Mesenchymal stem cell (in vitro differentiated cells and primary cell): ENCODE results near the gene NIPBL.

Experiments
- DNase-seq: peaks from one replicate; pipeline ENCODE4 v3.0.0-alpha.2; 2013
- H2AFZ ChIP-seq: one replicate; pipeline ENCODE4 v1.6.1; 2013; ENCODE audit warnings: low read depth, mild to moderate bottlenecking, control low read depth, inconsistent platforms, low read length, moderate library complexity
- H2AK5ac ChIP-seq: 2 replicates; pipeline ENCODE4 v1.6.1; 2013; ENCODE audit warnings: low read length, moderate library complexity, mild to moderate bottlenecking, inconsistent platforms; ENCODE audit not compliant: severe bottlenecking
- H2BK120ac ChIP-seq: one replicate; pipeline ENCODE4 v1.6.1; 2013; ENCODE audit warnings: low read depth, mild to moderate bottlenecking, inconsistent platforms, low read length, moderate library complexity
- H2BK12ac ChIP-seq, 2 experiments: one replicate each; pipeline ENCODE4 v1.6.1; 2013; ENCODE audit warnings: inconsistent platforms in 2 of 2, low read length in 2 of 2, mild to moderate bottlenecking in 2 of 2, moderate library complexity in 2 of 2, control low read depth in 1 of 2
- H2BK15ac ChIP-seq: one replicate; pipeline ENCODE4 v1.6.1; 2013; ENCODE audit warnings: mild to moderate bottlenecking, low read depth, inconsistent platforms; ENCODE audit not compliant: poor library complexity, severe bottlenecking
- H2BK5ac ChIP-seq: 2 replicates; pipeline ENCODE4 v1.6.1; 2013; ENCODE audit warnings: low read depth, mild to moderate bottlenecking, low read length, control low read depth, inconsistent platforms; ENCODE audit not compliant: poor library complexity, severe bottlenecking
- H3K14ac ChIP-seq, 2 experiments: one replicate each; pipeline ENCODE4 v1.6.1; 2013; ENCODE audit warnings: inconsistent platforms in 2 of 2, low read length in 2 of 2, control low read depth in 1 of 2, mild to moderate bottlenecking in 1 of 2, moderate library complexity in 1 of 2
- H3K18ac ChIP-seq, 2 experiments: one replicate each; pipeline ENCODE4 v1.6.1; 2013; ENCODE audit warnings: inconsistent platforms in 2 of 2, low read length in 2 of 2, control low read depth in 1 of 2, low read depth in 1 of 2, mild to moderate bottlenecking in 1 of 2
- H3K23ac ChIP-seq, 2 experiments: one replicate each; pipeline ENCODE4 v1.6.1; 2013; ENCODE audit warnings: inconsistent platforms in 2 of 2, low read length in 2 of 2, mild to moderate bottlenecking in 2 of 2, moderate library complexity in 2 of 2, control low read depth in 1 of 2
- H3K27ac ChIP-seq: 2 replicates; pipeline ENCODE4 v1.5.1; 2013; ENCODE audit warnings: mild to moderate bottlenecking, moderate library complexity, low read length, control low read depth, inconsistent platforms; ENCODE audit not compliant: poor library complexity, severe bottlenecking
- H3K27me3 ChIP-seq, 2 experiments: 2 replicates each; pipeline versions ENCODE4 v1.6.1 to v1.7.0; 2013; ENCODE audit warnings: low read length in 2 of 2, mild to moderate bottlenecking in 2 of 2, moderate library complexity in 2 of 2, control low read depth in 1 of 2, inconsistent platforms in 1 of 2; ENCODE audit not compliant: control insufficient read depth in 1 of 2, insufficient read depth in 1 of 2
- H3K36me3 ChIP-seq, 2 experiments: 2 replicates each; pipeline versions ENCODE4 v1.6.1 to v1.7.0; 2013; ENCODE audit warnings: low read length in 2 of 2, control low read depth in 1 of 2, inconsistent platforms in 1 of 2, low read depth in 1 of 2, mild to moderate bottlenecking in 1 of 2; ENCODE audit not compliant: insufficient read depth in 2 of 2, control insufficient read depth in 1 of 2
- H3K4ac ChIP-seq, 2 experiments: one replicate each; pipeline ENCODE4 v1.6.1; 2013; ENCODE audit warnings: inconsistent platforms in 2 of 2, low read length in 2 of 2, mild to moderate bottlenecking in 2 of 2, moderate library complexity in 2 of 2, control low read depth in 1 of 2, low read depth in 1 of 2
- H3K4me1 ChIP-seq: 2 replicates; pipeline ENCODE4 v1.6.1; 2013; ENCODE audit warnings: low read depth, low read length, control low read depth; ENCODE audit not compliant: control insufficient read depth, insufficient read depth
- H3K4me2 ChIP-seq: 2 replicates; pipeline ENCODE4 v1.6.1; 2013; ENCODE audit warnings: low read length, mild to moderate bottlenecking, inconsistent platforms; ENCODE audit not compliant: poor library complexity, severe bottlenecking
- H3K4me3 ChIP-seq, 2 experiments: 2 replicates each; pipeline versions ENCODE4 v1.5.1 to v1.7.0; 2013; ENCODE audit warnings: low read length in 2 of 2, mild to moderate bottlenecking in 2 of 2, control low read depth in 1 of 2, low read depth in 1 of 2; ENCODE audit not compliant: insufficient read depth in 1 of 2
- H3K79me1 ChIP-seq: replicated peaks from 2 replicates; pipeline ENCODE4 v1.6.1; 2013; ENCODE audit warnings: mild to moderate bottlenecking, control low read depth, low read length, inconsistent platforms; ENCODE audit not compliant: poor library complexity, severe bottlenecking
- H3K9ac ChIP-seq: 2 replicates; pipeline ENCODE4 v1.7.0; 2013; ENCODE audit warnings: mild to moderate bottlenecking, low read length, moderate library complexity
- H3K9me3 ChIP-seq: 2 replicates; pipeline ENCODE4 v1.7.0; 2013; ENCODE audit warnings: mild to moderate bottlenecking, low read length; ENCODE audit not compliant: control insufficient read depth
- H4K8ac ChIP-seq: one replicate; pipeline ENCODE4 v1.6.1; 2013; ENCODE audit warnings: inconsistent platforms, mild to moderate bottlenecking, low read length, moderate library complexity
- H4K91ac ChIP-seq: one replicate; pipeline ENCODE4 v1.6.1; 2013; ENCODE audit warnings: mild to moderate bottlenecking, low read length, inconsistent platforms
- WGBS: methylation state at CpG from one replicate; pipeline ENCODE4 v1.1.7; 2013; ENCODE audit warnings: mixed read lengths; 5-methylcytosine and 5-hydroxymethylcytosine counted together

Gene NIPBL

DNA sequence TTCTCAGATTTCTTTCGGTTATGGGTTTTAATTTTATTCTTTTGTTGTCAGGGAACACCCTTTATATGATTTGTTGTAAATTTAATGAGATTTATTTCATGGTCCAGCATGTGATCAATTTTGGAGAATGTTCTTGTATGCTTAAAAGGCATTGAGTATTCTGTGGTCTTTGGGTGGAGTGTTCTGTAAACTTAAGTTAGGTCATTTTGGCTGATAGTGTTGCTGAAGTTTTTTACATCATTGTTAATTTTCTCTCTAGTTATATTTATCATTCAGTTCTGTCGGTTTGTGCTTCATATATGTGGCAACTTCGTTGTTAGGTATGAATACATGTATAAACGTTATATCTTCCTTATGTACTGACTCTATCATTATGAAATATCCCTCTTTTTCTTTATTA is 55.5 kb downstream of the NIPBL start:
- Histone ChIP-seq H2BK120ac (no peak overlapping the region), H3K79me1 (peaks cover 3% of the 10 kb centered on the region), H4K8ac (no peak overlapping the region), H2AFZ (no peak overlapping the region), H2AK5ac (no peak overlapping the region), H4K91ac (no peak overlapping the region), H3K4me1 (no peaks in the 10 kb centered on the region), H3K4ac (no peak overlapping the region), H2BK5ac (peak overlapping the region; percentile 19), H3K27ac (no peak overlapping the region), H3K4me2 (no peak overlapping the region), H3K4me3 (no peak overlapping the region), H3K9me3 (no peaks in the 10 kb centered on the region), H3K23ac (no peak overlapping the region), H3K27me3 (no peaks in the 10 kb centered on the region), H3K18ac (no peak overlapping the region), H3K9ac (no peak overlapping the region), H2BK12ac (no peak overlapping the region), H3K36me3 (no peaks in the 10 kb centered on the region), H3K14ac (no peak overlapping the region), H2BK15ac (no peak overlapping the region)
- 96% methylated on average over 1 of the region's 4 CpGs for WGBS
- no peak for DNase-seq

DNA sequence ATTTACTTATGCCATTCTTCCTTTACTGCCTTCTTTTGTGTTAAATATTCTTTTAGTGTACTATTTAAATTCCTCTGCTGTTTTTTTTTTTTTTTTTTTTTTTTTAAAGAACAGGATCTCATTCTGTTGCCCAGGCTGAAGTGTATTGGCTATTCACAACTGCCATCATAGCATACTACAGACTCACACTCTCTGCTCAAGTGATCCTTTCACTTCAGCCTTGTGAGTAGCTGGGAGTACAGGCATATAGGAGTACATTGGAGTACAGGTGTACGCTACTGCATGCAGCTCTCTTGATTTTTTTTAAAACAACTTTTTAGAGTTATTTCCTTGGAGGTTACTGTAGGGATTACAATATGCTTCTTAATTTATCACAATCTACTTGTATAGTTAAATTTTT is 56.1 kb downstream of the NIPBL start:
- Histone ChIP-seq H3K23ac (no peak overlapping the region), H3K79me1 (peaks cover 3% of the 10 kb centered on the region)

DNA sequence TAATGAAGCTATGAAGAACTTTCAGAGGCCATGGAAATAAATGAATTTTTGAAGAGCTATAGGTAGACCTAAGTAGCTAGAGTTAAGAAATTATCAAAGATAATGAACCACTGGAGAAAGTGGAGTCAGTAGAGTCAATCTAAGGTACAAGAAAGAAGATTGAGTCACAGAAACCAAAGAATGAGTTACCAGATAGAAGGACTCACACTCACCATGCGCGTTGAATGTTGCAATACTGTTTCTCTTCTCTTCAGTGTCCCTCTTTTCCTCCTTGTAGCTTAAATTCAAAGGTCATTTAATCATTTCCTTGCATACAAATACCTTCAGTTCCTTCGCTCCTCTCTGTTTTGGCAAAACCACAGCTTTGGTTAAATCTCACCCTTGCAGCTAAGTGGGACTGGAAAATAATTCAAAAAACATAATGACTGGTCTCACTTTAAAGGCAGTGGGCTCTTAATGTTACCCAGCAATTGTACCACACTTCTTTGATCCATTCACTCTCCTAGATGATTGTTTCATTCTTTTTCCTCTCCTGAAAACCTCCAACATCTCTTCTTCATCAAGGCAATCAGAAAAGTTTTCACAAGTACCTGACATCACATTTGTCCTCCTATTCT is 58.3 kb downstream of the NIPBL start:
- Histone ChIP-seq H3K9ac (no peak overlapping the region), H3K23ac (no peak overlapping the region), H3K27ac (no peak overlapping the region), H2BK120ac (no peak overlapping the region), H2BK15ac (no peak overlapping the region), H3K4me3 (no peak overlapping the region), H2BK5ac (no peak overlapping the region), H3K18ac (no peak overlapping the region), H3K4ac (no peak overlapping the region), H4K91ac (no peak overlapping the region), H3K4me1 (peaks cover 2% of the 10 kb centered on the region), H2BK12ac (no peak overlapping the region), H3K4me2 (no peak overlapping the region), H2AK5ac (no peak overlapping the region), H4K8ac (no peak overlapping the region), H3K9me3 (no peaks in the 10 kb centered on the region), H3K79me1 (peaks cover 11% of the 10 kb centered on the region), H3K14ac (no peak overlapping the region), H2AFZ (no peak overlapping the region), H3K27me3 (no peaks in the 10 kb centered on the region), H3K36me3 (no peaks in the 10 kb centered on the region)
- DNase-seq, result no peak
- WGBS, result 98% methylated on average over 3 of the region's 3 CpGs

More for the DNA sequence above, 56.1 kb downstream of the NIPBL start:
- H3K36me3 ChIP-seq, result no peaks in the 10 kb centered on the region
- WGBS, result no CpG with 5 or more reads among the region's 1 CpG
- no peak overlapping the region for H3K27ac ChIP-seq
- H2AK5ac ChIP-seq, result no peak overlapping the region
- no peaks in the 10 kb centered on the region for H3K9me3 ChIP-seq
- H3K4me1 ChIP-seq, result no peaks in the 10 kb centered on the region
- H2BK12ac ChIP-seq, result no peak overlapping the region
- no peak overlapping the region for H3K4ac ChIP-seq
- no peak overlapping the region for H3K4me2 ChIP-seq
- no peak overlapping the region for H4K8ac ChIP-seq
- DNase-seq, result no peak
- H2BK15ac ChIP-seq, result no peak overlapping the region
- no peak overlapping the region for H3K18ac ChIP-seq
- H3K4me3 ChIP-seq, result no peak overlapping the region
- no peak overlapping the region for H2AFZ ChIP-seq
- no peak overlapping the region for H2BK120ac ChIP-seq
- H3K9ac ChIP-seq, result no peak overlapping the region
- H3K27me3 ChIP-seq, result no peaks in the 10 kb centered on the region
- H4K91ac ChIP-seq, result no peak overlapping the region
- no peak overlapping the region for H2BK5ac ChIP-seq
- no peak overlapping the region for H3K14ac ChIP-seq

DNA sequence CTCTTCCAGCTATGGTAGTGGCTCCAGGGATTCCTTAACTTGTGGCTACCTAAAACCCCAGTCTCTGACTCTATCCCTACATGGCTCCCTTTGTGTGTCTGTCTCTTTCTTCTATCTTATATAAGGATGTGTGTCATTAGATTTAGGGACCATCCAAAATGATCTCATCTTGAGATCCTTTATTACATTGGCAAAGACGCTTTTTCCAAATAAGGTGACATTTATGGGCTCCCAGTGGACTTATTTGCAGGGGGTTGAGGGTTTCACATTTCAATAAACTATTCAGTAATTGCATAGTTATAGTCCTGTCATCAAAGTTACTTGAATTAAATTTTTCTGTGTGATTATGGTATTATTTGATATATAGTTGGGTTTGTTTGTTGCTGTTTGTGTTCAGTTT is 59.2 kb downstream of the NIPBL start:
- Histone ChIP-seq H2AFZ (no peak overlapping the region), H3K9me3 (no peaks in the 10 kb centered on the region), H3K4me3 (no peak overlapping the region), H3K23ac (no peak overlapping the region), H2AK5ac (no peak overlapping the region), H3K27ac (no peak overlapping the region), H4K8ac (no peak overlapping the region), H2BK120ac (no peak overlapping the region), H3K79me1 (peaks cover 11% of the 10 kb centered on the region), H3K27me3 (no peaks in the 10 kb centered on the region), H3K36me3 (no peaks in the 10 kb centered on the region), H3K14ac (no peak overlapping the region), H3K9ac (no peak overlapping the region), H2BK12ac (no peak overlapping the region), H4K91ac (no peak overlapping the region), H3K4me2 (no peak overlapping the region), H2BK5ac (no peak overlapping the region), H2BK15ac (no peak overlapping the region), H3K4me1 (peaks cover 2% of the 10 kb centered on the region), H3K18ac (no peak overlapping the region), H3K4ac (no peak overlapping the region)
- WGBS, result no CpG with 5 or more reads among the region's 1 CpG
- no peak for DNase-seq
